Stimulated activated CD8-positive, alpha-beta memory T cell treated with anti-CD3 and anti-CD28 coated beads, Interleukin-15, amount 100 ng/mL, for 1 hour (primary cell): ENCODE results near the gene SPCS1.
"Not testable (repeated sequence)": the region's sequence is repeated elsewhere in the genome, so short reads cannot be mapped to it uniquely, and the experiment has no call there.

ENCODE experiments used
- DNase-seq: peaks from one replicate; pipeline ENCODE4 v3.0.0-alpha.2; 2020; ENCODE audit warnings: low read depth

SPCS1 gene

DNA sequence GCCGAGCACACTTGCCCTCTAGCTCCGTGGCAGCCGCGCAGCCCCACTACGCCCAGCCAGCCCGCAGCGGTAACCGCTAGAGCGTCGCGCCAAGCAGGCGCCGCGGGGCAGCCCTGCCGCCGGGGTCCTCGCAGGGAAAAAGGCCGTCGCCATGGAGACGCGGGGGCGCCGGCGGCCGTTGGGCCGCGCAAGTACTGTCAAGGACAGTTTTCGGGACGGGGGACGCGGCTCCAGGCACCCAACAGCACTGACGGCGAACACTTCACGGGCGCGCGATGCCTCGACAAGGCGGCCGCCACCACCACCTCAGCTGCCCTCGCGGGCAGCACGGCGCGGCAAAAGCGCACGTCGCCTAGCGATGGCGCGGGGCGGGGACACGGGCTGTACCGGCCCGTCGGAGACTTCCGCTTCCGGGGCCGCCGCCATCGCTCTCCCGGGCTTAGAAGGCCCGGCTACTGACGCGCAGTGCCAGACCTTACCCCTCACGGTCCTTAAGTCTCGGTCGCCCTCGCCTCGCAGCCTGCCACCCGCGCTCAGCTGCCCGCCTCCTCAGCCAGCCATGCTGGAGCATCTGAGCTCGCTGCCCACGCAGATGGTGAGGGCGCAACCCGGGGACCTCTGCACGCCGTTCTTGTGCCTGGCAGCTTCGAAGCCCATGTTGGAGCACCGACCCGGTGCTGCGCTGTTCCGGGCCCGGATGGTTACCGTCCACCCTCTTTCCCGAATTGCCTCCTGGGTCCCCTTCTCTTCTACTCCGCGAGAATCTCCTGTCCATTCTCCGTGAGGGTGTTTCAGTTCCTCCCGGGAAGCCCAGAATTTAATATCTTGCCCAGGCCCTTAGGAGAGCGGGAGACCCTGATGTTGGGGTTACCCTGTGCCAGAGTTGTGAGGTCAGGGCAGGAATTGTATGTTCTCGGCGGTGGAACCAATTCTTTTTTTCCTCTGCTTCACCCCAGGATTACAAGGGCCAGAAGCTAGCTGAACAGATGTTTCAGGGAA, at the start of gene SPCS1, which contains the start of gene GLT8D1:
TSS of gene SPCS1 (plus strand) at position 419 of the 999 bp plus-strand sequence. CDS start at position 560, 141 bp downstream.
TSS of gene GLT8D1 (minus strand) at position 104 of the 999 bp plus-strand sequence. CDS start 5,331 bp downstream, outside the sequence.
- DNase-seq: peak; percentile 63

DNA sequence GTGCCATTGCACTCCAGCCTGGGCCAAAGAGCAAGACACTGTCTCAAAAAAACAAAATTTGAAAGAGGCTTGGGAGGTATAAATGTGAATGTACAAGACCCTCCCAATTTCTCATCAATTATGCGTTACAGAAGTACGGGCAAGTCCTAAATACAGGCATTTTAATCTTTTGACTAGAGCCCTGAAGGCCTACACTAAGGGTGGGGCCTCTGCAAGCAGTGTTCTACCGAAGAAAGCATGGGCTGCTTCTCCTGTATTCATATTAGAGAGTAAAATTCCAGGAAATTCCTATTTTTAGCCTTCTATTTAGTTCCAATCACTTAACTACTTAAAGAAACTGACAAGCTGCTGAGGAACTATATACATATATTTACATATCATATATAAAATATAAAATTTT, 45.9 kb upstream of the SPCS1 start:
- no peak for DNase-seq

DNA sequence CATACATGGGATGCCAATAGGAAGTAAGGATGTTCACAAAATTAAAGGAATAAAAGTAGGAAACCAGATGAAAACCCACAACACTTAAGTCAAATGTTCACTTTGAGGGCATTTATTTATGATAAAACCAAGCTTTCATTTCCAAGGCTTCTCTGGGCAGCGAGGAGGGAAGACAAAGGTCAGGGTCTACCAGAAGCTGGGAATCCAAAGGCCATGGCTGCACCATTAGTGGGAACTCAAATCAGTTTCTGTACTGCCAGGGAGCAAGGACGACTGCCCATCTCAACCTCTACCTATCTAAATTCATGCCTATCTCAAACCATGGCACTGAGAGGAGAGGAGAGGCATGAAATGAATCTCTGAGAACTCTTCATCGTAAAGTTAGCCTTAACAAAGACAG, 42.8 kb upstream of the SPCS1 start:
- no peak for DNase-seq

DNA sequence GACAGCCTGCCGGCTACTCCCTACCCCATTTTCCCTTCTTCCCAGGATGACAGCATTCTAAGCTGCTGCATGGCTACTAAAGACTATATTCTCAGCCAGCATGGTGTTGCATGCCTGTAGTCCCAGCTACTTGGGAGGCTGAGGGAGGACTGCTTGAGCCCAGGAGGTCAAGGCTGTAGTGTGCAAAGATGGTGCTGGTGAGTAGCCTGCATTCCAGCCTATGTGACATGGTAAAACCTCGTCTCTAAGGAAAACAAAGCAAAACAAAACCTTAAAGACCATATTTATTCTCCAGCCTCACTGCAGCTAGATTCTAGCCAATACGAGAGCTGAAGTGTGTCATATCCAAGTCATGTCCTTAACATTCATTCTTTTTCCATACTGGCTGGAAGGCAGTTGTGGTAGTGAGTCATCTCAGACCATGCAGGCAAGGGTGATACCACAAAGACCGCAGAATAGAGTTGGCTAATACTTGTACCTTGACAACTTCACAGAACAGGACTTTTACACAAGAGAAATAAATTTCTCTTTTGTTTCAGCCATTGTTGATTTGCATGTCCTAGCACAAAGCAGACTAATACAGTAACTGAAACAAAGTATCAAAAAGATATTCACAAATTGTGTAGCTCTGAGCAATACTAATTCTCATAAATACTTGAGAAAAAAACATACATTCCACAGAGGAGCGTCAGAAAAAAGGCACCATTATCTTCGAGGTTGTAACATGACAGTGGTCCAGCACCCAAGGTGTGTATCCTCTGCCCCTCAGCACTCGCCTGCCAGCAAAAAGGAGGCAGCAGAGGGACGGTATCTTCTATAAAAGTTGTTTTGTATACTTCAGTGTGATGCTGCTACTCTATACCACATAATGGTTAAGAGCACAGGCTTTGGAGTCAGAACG, 35.0 kb upstream of the SPCS1 start:
- DNase-seq: no peak

DNA sequence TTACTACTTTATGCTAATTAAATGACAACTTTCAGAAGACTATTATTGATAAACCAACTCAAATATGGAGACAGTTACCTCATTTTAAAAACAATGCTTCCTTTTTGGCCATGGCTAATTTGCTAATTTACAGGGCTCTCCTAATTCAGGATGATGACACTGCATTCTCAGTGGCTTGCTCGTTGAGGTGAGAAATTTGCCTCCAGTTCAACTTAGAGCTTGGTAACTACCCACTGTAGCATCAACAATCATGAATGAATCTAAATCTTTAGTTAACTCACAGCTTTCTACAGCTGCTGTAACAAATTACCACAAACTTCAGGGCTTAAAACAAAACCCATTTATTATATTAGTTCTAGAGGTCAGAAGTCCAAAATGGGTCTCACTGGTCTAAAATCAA, 34.2 kb upstream of the SPCS1 start:
- DNase-seq: no peak

DNA sequence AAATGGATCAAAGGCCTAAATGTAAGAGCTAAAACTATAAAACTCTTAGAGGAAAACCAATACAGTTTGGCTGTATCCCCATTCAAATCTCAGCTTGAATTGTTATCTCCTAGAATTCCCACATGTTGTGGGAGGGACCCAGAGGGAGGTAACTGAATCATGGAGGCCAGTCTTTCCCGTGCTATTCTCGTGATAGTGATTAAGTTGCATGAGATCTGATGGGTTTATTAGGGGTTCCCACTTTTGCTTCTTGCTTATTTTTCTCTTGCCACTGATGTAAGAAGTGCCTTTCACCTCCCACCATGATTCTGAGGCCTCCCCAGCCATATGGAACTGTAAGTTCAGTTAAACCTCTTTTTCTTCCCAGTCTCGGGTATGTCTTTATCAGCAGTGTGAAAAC, 29.7 kb upstream of the SPCS1 start:
- DNase-seq: not testable (repeated sequence)

DNA sequence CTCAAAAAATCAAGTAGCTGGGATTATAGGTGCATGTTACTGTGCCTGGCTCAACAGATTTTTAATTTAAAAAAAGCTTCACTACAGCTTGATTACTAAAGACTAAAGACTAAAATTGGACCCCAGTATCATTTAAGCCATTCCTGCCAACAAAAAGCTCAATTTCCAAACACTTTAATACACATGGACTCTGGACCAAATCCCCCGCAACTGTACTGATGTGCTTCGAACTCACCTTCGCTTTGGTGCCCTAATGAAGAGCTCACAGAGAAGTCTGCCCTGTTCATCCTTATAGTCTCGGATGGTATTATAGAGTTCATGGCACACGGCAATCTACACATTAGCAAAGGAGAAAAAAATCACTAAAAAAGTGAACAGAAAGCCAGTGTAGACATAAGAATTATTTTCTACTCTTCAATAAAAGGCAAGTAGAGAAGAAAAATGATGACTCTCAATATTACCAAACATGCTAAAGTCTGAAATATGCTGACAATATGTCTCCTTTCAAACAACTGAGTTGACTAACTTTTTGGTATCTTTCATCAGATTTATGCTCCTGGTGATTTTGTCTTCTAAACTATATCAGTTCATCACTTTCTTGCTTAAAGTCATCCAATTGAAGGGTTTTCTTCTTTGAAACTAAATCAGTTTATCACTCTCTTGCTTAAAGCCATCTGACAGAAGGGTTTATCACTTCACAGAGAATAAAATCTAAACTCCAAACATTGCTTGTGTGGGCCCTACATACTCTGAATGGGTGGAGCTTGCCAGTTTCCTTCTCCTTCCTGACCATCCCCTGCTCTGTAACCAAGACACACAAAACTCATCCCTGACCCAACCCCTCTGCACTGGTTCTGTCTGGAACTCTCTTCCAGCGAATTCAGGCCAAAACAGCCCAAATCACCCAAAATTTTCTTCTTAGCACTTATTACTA, 27.4 kb upstream of the SPCS1 start:
- no peak for DNase-seq

DNA sequence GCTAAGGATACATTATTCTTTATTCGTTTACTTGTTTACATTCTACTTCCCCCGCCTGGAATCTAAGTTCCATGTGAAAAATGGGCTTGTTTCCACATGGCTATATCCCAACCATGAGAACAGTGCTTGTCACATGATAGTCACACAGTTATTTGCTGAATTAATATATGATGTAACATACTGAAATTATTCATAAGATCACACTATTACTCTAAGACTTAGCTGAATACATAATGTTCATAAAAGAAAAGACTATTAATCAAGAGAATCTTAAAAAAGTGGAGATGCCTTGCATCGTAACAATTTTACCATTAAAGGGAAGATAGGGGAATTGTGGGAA, 26.7 kb upstream of the SPCS1 start:
- no peak for DNase-seq

DNA sequence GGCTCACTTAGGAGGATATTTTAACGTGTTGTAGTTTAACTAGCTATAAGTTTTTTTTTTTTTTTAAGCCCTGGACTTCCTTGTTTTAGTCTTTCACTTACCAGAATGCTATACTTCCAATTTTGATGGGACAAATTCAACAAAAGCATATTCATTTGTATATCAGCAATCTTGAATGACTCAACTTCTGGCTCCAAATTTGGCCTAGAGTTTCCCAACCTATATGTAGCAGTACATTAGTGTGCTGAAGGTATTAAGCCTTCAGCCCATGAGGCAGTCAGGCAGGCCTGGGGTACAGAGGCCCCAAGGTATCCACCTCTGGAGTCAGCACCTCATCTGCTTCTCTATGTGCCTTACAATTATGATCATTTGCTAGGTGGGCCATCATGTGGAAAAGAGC, 26.1 kb upstream of the SPCS1 start:
- no peak for DNase-seq

DNA sequence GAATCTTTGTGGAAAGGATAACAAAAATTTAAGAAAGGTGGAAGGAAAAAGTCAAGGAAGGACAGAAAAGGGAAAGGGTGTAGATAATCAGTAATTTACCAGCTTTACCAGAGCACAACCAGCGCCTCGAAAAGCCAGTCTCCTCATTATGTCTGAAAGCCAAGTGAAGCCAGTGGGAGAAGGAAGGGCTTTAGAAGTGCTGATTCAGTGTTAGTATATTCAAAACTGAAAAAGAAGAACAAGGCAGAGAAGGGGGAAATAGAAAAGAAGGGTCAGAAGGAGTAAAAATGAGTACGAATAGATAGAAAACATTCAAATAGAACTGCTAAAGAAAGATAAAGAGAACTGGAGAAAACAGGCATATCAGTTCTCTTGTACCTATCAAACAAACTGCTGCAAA, 24.3 kb upstream of the SPCS1 start:
- no peak for DNase-seq

DNA sequence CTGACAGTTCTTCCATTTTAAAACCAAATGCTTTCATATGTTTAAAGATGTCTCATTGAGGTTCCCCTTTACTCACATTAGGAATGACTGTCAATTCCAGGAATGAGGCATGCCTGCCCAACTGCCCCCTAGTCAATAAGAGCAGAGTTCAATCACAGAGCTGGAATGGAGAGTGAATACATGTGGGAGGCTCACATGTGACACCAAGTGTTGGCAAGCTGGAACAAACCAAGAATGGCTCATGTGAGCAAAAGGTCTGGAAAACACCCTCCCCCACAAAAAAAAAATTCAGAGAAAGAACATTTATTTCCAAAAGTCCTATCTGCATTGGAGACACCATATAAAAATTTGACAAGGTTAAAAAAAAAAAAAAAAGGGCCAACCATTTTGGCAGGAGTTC, 23.9 kb upstream of the SPCS1 start:
- DNase-seq: no peak

DNA sequence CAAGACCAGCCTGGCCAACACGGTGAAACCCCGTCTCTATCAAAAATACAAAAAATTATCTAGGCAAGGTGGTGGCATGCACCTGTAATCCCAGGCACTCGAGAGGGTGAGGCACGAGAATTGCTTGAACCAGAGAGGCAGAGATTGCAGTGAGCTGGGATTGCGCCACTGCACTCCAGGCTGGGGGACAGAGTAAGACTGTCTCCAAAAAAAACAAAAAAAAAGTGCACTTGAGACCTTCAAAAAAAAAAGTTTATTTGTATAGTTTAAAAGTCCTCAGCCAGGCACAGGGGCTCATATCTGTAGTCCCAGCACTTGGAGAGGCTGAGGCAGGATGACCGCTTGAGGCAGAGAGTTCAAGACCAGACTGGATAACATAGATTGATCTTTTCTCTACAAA, 22.3 kb upstream of the SPCS1 start:
- DNase-seq: no peak

DNA sequence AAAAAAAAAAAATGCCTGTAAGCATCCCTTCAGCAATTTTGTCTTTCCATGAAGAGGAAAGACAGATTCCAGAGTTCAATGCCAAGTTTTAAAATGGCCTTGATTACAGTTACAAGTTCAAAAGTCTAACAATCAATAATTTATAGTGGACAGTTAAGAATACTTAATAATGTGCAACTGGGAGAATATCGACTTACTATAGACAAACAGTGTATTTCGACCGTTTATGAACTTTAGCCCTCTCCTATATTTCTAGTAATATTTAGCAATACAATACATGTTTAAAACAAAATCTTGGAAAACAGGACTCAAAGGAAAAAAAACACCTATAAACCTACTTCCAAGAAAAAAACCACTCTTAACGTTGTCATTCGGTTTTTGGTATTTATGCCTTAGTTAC, 21.7 kb upstream of the SPCS1 start:
- DNase-seq: no peak

DNA sequence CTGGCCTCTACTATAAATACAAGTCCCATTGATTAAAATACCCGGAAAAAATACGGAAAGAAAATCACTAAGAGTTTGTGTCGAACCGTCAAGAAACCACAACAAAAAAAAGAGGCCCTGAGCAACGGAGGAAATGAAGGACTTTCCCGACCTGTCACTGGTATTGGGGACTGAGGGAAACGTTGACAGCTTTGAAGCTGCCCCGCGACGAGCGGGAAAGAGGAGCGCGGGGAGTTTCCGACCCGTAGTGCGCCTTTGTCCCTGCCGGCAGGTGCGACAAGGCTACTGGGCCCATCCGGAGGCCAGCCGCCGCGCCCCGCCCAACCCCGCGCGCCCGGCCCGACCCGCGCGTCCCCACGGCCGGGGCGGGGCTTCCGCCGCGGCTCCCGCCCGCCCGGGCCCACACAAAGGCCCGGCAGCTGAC, 20.6 kb upstream of the SPCS1 start:
- peak; percentile 43 for DNase-seq

DNA sequence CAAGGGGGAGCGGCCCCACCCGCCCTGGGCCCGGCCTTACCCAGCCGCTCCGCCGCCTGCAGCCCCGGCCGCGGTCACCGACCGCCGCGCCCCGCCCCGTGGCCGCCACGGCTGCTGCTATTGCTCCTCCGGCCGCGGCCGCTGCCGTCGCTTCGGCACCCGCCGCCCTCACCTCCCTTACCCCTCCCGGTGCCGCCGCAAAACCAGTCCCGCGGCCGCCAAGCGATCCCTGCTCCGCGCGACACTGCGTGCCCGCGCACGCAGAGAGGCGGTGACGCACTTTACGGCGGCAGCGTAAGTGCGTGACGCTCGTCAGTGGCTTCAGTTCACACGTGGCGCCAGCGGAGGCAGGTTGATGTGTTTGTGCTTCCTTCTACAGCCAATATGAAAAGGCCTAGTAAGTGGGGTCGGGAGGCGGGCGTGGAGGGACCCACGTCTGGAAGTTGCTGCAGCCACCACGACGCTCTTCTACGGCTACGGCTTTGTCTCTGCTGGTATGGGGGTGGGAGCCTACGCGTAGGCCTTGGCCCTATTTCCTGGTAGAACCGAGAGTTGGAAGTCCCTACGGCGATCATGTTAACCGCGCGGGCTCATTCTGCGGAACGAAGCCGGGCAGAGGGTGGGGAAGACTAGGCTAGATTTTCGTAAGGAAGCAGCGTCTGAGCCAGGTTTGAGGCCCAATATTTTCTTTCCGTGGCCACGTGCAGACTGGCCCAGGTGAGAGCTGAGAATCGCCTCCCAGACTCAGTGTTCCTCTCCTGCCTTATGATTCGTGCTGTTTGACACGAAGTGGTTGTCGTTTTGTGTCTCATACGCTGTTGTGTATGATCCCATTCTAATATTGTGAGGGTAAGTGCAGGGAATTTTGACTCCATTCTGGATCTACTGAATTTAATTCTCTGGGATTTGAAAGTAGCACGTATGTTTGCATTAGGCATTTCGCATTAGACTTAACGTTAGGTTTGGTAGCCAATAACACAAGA, 19.9 kb upstream of the SPCS1 start, which contains the start of the genes GNL3 and PBRM1:
TSS of gene GNL3 (plus strand) at position 324 of the 983 bp plus-strand sequence. CDS start at position 385, 61 bp downstream.
TSS of gene PBRM1 (minus strand) at position 205 of the 983 bp plus-strand sequence.
- DNase-seq: peak; percentile 75

DNA sequence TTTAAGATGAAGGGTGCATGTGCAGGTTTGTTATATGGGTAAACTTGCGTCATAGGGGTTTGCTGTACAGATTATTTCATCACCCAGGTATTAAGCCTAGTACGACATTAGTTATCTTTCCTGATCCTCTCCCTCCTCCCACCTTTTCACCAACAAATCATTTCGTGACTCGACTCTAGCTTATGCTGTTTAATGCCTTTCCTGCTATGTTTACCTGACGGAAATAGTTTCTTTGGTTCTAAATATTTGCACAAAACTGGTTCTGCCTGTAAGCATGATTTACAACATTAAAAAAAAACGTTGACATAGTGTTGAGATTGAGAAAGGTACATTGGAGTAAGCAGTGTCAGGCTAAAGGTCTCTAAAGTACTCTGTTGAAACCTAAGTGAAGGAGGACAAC, 17.6 kb upstream of the SPCS1 start:
- DNase-seq: no peak

DNA sequence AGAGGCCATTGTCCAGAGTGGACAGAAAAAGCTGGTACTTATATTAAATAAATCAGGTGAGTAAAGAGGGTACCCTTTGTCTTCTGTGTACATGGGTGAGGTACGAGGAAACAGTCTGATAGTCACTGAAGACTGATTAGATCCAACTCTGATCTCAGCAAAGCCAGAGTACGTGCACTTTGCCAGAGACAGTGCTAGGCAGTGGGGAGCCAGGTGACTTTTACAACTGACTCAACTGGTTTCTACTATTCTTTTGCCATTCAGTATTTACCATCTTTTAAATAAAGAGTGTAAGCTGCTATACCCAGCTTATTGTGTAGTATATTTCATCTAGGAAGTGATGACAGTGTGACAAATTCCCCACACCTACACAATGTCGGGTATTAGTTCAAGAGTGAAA, 16.8 kb upstream of the SPCS1 start:
- no peak for DNase-seq

DNA sequence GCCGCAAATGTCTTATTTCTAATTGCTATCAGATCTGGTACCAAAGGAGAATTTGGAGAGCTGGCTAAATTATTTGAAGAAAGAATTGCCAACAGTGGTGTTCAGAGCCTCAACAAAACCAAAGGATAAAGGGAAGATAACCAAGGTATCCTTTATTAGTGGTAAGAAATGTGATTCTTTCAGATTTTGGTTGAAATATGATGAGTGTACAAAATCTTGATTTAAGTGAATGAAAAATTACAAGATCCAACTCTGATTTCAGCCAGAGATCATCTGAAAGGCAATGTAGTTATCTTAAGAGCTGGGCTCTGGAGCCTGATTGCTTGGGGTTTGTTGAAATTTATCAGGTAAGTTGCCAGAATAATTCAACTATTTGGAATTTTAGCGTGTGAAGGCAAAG, 15.3 kb upstream of the SPCS1 start:
- no peak for DNase-seq

DNA sequence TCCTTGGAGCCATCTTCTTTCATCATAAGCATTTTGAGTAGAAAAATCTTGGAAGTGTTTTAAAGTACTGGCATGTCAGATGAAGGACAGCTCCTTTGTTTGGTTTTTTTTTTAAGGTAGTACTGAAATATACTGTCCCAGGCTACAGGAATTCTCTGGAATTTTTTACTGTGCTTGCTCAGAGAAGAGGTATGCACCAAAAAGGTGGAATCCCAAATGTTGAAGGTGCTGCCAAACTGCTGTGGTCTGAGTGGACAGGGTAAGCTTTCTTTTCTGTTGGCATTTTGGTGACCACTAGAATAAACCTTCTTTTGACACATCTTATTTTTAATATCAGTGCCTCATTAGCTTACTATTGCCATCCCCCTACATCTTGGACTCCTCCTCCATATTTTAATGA, 12.8 kb upstream of the SPCS1 start:
- DNase-seq: no peak

DNA sequence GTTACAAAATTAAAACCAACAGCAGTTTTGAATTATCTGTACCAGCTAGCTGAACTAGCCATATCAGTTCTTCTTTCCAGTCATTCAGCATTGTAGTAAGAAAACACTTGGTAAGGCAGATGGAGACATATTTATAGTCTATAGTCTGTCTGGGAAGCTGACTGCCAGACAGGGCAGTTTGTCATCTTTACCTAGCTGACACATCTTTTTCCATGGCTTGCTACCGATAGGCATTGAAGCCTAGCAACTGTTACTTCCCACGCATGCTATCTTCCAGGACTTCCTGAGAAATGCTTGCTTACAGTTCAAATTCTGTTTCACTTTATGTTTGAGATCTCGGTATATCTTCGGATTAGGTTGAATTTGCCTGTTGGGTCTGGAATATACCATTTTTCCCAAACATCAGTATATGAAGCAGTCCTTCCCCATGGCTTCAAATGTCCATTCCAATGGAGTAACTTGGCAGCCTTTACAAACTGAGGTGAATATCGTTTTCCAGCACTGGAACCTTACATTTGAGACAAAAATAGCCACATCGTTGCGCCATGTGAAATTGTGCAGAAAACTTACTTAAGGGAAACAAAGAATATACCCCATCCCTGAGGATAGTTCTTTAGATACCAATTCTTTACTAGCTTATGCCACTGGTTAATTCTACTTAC, 11.2 kb upstream of the SPCS1 start:
- DNase-seq: no peak
